Fibroblast of villous mesenchyme (primary cell): ENCODE results near the gene SPPL2C. TPM values are rescaled to one million over a fixed set of nuclear protein-coding genes. Genes with fewer than 3 reads are reported as not detected.

Experiments
- DNase-seq: peaks from one replicate; pipeline ENCODE4 v3.0.0-alpha.2; 2010; ENCODE audit warnings: low read depth
- H3K4me3 ChIP-seq: 2 replicates; pipeline ENCODE4 v1.5.1; 2011; ENCODE audit warnings: low read depth, mild to moderate bottlenecking, low read length
- CTCF ChIP-seq: IDR thresholded peaks from 2 replicates; pipeline ENCODE4 v1.5.1; 2012; ENCODE audit warnings: low read depth, mild to moderate bottlenecking, low read length; ENCODE audit not compliant: insufficient read depth
- total RNA-seq: library from RNA; depleted of rRNA; stranded (reverse); fragments of >200 nt; gene quantifications from 2 replicates; pipeline ENCODE4 v1.2.3, GENCODE V29; 2012

SPPL2C gene
- total RNA-seq, 1 donor = not detected

DNA sequence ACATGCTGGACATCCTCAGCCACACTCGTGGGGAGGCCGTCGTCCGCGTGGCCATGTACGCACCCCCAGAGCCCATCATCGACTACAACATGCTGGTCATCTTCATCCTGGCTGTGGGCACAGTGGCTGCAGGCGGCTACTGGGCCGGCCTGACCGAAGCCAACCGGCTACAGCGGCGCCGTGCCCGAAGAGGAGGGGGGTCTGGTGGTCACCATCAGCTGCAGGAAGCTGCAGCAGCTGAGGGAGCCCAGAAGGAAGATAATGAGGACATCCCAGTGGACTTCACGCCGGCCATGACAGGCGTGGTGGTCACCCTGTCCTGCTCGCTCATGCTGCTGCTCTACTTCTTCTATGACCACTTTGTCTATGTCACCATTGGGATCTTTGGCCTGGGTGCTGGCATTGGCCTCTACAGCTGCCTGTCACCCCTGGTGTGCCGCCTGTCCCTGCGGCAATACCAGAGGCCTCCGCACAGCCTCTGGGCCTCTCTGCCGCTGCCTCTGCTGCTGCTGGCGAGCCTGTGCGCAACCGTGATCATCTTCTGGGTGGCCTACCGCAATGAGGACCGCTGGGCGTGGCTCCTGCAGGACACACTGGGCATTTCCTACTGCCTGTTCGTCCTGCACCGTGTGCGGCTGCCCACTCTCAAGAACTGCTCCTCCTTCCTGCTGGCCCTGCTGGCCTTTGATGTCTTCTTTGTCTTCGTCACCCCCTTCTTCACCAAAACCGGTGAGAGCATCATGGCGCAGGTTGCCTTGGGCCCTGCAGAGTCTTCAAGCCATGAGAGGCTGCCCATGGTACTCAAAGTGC, 900 bp downstream of the SPPL2C start:
- DNase-seq = no peak
- no peak for TF ChIP-seq CTCF
- no peak overlapping the region for H3K4me3 ChIP-seq

DNA sequence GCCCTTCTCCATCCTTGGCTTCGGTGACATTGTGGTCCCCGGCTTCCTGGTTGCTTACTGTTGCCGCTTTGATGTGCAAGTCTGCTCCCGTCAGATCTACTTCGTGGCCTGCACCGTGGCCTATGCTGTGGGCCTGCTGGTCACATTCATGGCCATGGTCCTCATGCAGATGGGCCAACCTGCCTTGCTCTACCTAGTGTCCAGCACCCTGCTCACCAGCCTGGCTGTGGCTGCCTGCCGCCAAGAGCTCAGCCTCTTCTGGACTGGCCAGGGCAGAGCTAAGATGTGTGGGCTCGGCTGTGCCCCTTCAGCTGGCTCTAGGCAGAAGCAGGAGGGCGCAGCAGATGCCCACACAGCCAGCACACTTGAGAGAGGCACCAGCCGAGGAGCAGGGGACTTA, 1.5 kb downstream of the SPPL2C start:
- TF ChIP-seq CTCF = no peak
- H3K4me3 ChIP-seq = no peak overlapping the region
- no peak for DNase-seq

- H3K4me3 ChIP-seq = no peak overlapping the region
- no peak for TF ChIP-seq CTCF
- no peak for DNase-seq
Measured at GRCh38 chr17:45846646-45847045, 2.0 kb downstream of the SPPL2C start.

GRCh38 chr17:45847101-45847500, 2.4 kb downstream of the SPPL2C start:
- H3K4me3 ChIP-seq = no peak overlapping the region
- no peak for DNase-seq
- TF ChIP-seq CTCF = no peak

- no peak overlapping the region for H3K4me3 ChIP-seq
Measured at GRCh38 chr17:45847747-45848146, 3.1 kb downstream of the SPPL2C start.

GRCh38 chr17:45848405-45848804, 3.7 kb downstream of the SPPL2C start:
- no peak for TF ChIP-seq CTCF
- DNase-seq = no peak
- no peak overlapping the region for H3K4me3 ChIP-seq

More at GRCh38 chr17:45847747-45848146, 3.1 kb downstream of the SPPL2C start:
- DNase-seq = no peak
- no peak for TF ChIP-seq CTCF
